Chondrocyte (in vitro differentiated cells): ENCODE measurements around the gene FAM20C. TPM values are rescaled to one million over a fixed set of nuclear protein-coding genes. Genes with fewer than 3 reads are reported as not detected.

Experiments used
- DNase-seq: peaks from one replicate; pipeline ENCODE4 v3.0.0; 2021; ENCODE audit warnings: mixed read lengths, low spot score
- H3K27ac Mint-ChIP-seq: one replicate; pipeline ENCODE4 v1.8.0; 2021; ENCODE audit warnings: mild to moderate bottlenecking, moderate library complexity, mixed read lengths; ENCODE audit not compliant: unreplicated experiment
- H3K27me3 Mint-ChIP-seq: 2 replicates; pipeline ENCODE4 v1.8.0; 2021; ENCODE audit warnings: low read depth, mixed read lengths
- H3K36me3 Mint-ChIP-seq: 2 replicates; pipeline ENCODE4 v1.8.0; 2021; ENCODE audit warnings: low read depth, mixed read lengths
- H3K4me1 Mint-ChIP-seq: 2 replicates; pipeline ENCODE4 v1.8.0; 2021; ENCODE audit warnings: low read depth, mild to moderate bottlenecking, mixed read lengths
- H3K4me3 Mint-ChIP-seq: one replicate; pipeline ENCODE4 v1.8.0; 2021; ENCODE audit warnings: mild to moderate bottlenecking, moderate library complexity, mixed read lengths; ENCODE audit not compliant: unreplicated experiment
- H3K9me3 Mint-ChIP-seq: 2 replicates; pipeline ENCODE4 v1.8.0; 2021; ENCODE audit warnings: low read depth, mixed read lengths
- total RNA-seq: library from RNA; stranded (reverse); gene quantifications from 3 replicates; pipeline ENCODE4 v1.2.1, GENCODE V29; 2021
- TF ChIP-seq, protein P1 (sequence below): fragments of 200-600 bp; sonication (generic); IDR thresholded peaks from 2 replicates; pipeline ENCODE4 v1.5.0; 2021; ENCODE audit warnings: antibody characterized with exemption, mild to moderate bottlenecking, moderate library complexity

FAM20C gene
- total RNA-seq, 1 donor from 2014 or later = 34.4 TPM

- Mint-ChIP-seq H3K36me3 (peaks cover 16% of the 10 kb centered on the region), H3K4me1 (peaks cover 5% of the 10 kb centered on the region), H3K27ac (no peak overlapping the region), H3K4me3 (no peak overlapping the region), H3K9me3 (no peaks in the 10 kb centered on the region), H3K27me3 (no peaks in the 10 kb centered on the region)
- TF ChIP-seq, protein P1, sequence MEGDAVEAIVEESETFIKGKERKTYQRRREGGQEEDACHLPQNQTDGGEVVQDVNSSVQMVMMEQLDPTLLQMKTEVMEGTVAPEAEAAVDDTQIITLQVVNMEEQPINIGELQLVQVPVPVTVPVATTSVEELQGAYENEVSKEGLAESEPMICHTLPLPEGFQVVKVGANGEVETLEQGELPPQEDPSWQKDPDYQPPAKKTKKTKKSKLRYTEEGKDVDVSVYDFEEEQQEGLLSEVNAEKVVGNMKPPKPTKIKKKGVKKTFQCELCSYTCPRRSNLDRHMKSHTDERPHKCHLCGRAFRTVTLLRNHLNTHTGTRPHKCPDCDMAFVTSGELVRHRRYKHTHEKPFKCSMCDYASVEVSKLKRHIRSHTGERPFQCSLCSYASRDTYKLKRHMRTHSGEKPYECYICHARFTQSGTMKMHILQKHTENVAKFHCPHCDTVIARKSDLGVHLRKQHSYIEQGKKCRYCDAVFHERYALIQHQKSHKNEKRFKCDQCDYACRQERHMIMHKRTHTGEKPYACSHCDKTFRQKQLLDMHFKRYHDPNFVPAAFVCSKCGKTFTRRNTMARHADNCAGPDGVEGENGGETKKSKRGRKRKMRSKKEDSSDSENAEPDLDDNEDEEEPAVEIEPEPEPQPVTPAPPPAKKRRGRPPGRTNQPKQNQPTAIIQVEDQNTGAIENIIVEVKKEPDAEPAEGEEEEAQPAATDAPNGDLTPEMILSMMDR = peak; percentile 64
- no peak for DNase-seq
Observed at GRCh38 chr7:207418-208129, 15.2 kb downstream of the FAM20C start.

- no peak for DNase-seq
- no peak overlapping the region for H3K27ac Mint-ChIP-seq
Observed at GRCh38 chr7:208130-208673, 15.8 kb downstream of the FAM20C start.

GRCh38 chr7:208816-209215 is 16.4 kb downstream of the FAM20C start:
- H3K27ac Mint-ChIP-seq = no peak overlapping the region
- TF ChIP-seq, protein P1 = no peak
- peaks cover 5% of the 10 kb centered on the region for H3K4me1 Mint-ChIP-seq
- H3K9me3 Mint-ChIP-seq = no peaks in the 10 kb centered on the region
- peaks cover 13% of the 10 kb centered on the region for H3K36me3 Mint-ChIP-seq
- H3K4me3 Mint-ChIP-seq = no peak overlapping the region
- DNase-seq = no peak
- no peaks in the 10 kb centered on the region for H3K27me3 Mint-ChIP-seq

More at GRCh38 chr7:208130-208673, 15.8 kb downstream of the FAM20C start:
- H3K27me3 Mint-ChIP-seq = no peaks in the 10 kb centered on the region
- peaks cover 15% of the 10 kb centered on the region for H3K36me3 Mint-ChIP-seq
- no peak overlapping the region for H3K4me3 Mint-ChIP-seq
- TF ChIP-seq, protein P1 = peak; percentile 7
- H3K9me3 Mint-ChIP-seq = no peaks in the 10 kb centered on the region
- H3K4me1 Mint-ChIP-seq = peaks cover 5% of the 10 kb centered on the region

- Mint-ChIP-seq H3K27ac (peak overlapping the region; percentile 84), H3K4me3 (no peak overlapping the region), H3K4me1 (peaks cover 8% of the 10 kb centered on the region), H3K9me3 (no peaks in the 10 kb centered on the region), H3K27me3 (no peaks in the 10 kb centered on the region), H3K36me3 (peaks cover 8% of the 10 kb centered on the region)
- DNase-seq = no peak
- TF ChIP-seq, protein P1 = no peak
Observed at GRCh38 chr7:209416-209815, 17.0 kb downstream of the FAM20C start.

GRCh38 chr7:209906-210305 is 17.5 kb downstream of the FAM20C start:
- Mint-ChIP-seq H3K27me3 (no peaks in the 10 kb centered on the region), H3K36me3 (peaks cover 8% of the 10 kb centered on the region), H3K9me3 (no peaks in the 10 kb centered on the region), H3K4me1 (peaks cover 13% of the 10 kb centered on the region), H3K4me3 (no peak overlapping the region), H3K27ac (peak overlapping the region; percentile 84)
- DNase-seq = no peak
- TF ChIP-seq, protein P1 = no peak
